Activated T-cell treated with anti-CD3 and anti-CD28 coated beads for 48 hours (primary cell): ENCODE data around the gene UBE2E2.

Source experiments
- DNase-seq: peaks from one replicate; pipeline ENCODE4 v3.0.0-alpha.2; 2020; ENCODE audit warnings: low read depth

UBE2E2 gene

GRCh38 chr3:23539185-23539584 is 336.1 kb downstream of the UBE2E2 start:
- no peak for DNase-seq

- no peak for DNase-seq
Measured at GRCh38 chr3:23540600-23540999, 337.5 kb downstream of the UBE2E2 start.

DNA sequence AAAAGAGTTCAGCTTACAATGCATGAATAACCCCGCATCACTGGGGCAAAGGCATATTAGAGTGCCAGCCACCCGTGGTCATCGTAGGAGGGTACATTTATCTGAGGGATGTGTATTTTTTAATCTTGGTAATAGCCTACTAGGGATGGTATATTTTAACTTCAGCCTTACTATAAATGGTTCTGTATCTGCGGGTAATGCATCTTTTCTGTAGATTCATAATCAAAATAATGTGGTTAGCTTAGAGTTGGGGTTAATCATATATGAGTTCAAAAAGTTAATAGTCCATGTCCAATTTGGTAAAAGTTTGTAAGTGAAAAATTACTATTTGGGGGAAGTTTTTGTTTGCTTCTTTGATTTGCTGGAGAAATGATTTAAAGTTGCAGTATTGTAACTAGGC is 339.0 kb downstream of the UBE2E2 start:
- no peak for DNase-seq

- DNase-seq: no peak
Measured at GRCh38 chr3:23546181-23546580, 343.1 kb downstream of the UBE2E2 start.

DNA sequence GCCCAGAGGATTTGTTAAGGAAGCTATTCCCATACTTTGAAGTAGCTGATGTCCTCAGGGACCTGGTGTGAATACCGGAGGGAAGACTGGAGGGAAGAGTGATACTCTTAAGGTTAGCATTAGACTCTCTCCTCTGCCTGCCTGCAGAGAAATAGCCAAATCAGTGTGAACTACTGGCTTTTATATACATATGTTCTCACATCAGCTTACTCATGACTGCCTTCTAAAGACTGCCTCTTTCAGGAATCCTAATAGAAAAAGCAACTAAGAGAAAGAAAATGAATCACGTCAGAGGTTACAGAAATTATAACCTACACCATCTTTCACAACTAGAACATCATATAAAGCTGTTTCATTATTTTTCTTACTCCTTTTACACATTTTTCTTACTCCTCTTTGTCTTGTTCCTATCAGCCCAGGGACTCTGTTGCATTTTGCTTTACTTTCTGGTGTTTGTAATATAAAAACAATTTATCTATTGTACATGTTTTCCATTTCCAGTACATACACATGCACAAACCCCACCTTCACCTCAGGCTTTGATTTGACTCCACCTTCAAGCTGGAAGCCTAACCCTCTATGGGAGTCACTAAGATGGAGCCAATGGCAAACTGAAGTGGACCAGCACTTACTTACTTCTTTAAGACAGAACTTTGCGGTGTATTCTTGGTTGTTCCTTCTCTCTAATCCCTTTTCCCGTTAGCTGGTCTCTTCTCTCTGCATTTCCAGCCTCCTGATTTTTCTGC is 345.0 kb downstream of the UBE2E2 start:
- DNase-seq: no peak

GRCh38 chr3:23548706-23549105 is 345.6 kb downstream of the UBE2E2 start:
- no peak for DNase-seq

GRCh38 chr3:23549148-23549910 is 346.2 kb downstream of the UBE2E2 start:
- DNase-seq: no peak

DNA sequence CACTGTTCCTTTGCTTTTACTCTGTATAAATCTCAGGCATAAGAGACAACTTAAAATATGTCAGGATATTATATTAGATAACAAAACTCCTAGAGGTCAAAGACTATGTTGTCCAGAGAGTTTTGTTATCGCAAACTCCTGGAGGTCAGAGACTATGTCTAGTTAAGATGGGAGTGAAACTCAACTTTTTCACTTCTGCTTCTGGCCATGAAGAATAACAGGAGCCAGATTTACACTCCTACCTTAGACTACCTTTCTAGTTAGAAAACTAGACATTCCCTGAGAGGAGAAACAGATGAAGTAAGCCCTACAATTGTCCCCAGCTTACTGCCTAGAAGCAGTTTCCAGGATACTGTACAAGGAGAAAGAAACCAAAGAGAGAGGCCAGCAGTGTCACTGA is 347.3 kb downstream of the UBE2E2 start:
- DNase-seq: no peak

- DNase-seq: no peak
Measured at GRCh38 chr3:23552506-23552905, 349.4 kb downstream of the UBE2E2 start.

DNA sequence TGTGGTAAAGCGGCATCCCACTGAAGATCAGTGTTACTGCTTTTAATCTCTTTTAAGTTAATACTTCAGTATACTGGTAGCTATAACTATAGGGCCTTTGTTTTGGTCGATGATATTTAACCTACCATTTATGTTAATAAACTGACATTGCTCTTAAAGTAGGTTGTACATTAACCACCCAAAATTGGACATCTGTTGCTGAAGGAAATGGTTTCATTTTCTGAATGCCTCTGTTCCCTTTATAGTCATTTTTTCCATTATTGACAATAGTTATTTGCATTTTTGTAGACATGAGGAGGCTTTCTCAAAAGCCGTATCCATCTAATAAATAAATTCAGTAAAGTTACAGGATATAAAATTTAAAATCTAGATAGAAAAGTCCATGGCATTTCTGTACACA is 350.2 kb downstream of the UBE2E2 start:
- DNase-seq: no peak

DNA sequence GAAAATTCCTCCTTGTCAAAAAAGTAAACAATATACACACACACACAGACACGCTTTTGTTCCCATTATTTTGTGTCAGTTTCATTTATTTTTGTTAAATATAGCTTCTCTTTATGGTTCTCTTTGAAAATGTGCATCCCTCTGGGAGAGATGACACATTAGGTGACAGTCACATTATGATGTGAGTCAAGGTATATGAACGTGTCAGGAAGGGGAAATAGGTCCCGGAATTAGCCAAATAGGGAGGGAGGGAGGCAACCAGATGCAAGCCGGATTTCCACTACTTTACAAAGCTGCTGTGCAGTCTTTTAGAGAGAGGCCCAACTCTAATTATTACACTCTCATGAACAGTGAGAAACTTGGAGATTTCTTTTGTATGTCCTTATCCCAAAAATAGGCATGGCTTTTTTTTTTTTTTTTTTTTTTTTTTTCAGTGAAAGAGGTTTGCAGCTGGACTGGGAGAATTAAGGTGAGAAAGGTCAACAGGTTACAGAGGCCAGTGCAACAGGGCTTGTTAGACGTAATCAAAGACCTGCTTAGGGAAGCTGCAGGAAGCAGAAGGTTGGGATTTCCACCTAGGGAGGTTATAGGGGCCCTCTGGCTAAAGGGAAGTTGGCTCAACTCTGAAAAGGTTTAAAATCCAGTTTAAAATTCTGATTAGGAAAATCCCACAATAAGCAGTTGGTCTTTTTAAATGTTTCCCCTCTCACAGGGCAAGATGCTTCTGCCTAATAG is 362.1 kb downstream of the UBE2E2 start:
- DNase-seq: no peak

GRCh38 chr3:23566499-23566898 is 363.4 kb downstream of the UBE2E2 start:
- no peak for DNase-seq

DNA sequence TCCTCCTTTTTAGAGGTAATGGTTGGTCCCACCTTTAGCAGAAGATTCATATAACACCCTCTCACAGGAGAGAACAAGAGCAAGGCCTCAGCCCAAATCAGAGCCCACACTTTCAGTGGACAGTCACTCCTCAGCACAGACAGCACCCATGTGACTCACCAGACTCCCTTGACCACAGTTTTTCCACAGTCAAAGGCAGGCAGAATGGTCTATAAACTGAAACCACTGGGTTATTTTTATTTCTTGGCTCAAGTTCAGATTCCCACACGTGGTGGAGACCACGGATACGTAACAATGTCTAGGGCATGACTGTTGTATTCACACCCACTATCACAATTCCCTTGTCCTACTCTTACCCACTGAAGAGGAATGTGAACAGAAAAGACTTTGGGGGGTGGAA is 364.8 kb downstream of the UBE2E2 start:
- no peak for DNase-seq

- no peak for DNase-seq
Measured at GRCh38 chr3:23573827-23574226, 370.7 kb downstream of the UBE2E2 start.

GRCh38 chr3:23574822-23575315 is 371.7 kb downstream of the UBE2E2 start:
- no peak for DNase-seq

DNA sequence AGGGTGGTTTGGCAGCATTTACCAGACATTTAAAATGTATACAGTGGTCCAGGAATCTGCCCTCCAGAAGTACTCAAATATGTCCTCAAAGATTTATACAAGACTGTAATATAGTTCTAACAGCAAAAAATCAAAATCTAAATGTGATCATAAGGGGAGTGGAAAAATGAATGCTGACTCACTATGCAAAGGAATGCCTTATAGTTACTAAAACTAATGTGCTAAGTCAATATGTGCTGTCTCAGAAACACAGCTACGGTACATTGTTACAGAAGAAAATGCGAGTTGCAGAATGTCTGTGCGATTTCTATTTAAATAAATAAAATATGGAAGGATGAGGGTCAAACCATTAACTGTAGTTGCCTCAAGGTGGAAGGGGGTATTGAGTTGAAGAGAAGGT is 372.6 kb downstream of the UBE2E2 start:
- DNase-seq: no peak

DNA sequence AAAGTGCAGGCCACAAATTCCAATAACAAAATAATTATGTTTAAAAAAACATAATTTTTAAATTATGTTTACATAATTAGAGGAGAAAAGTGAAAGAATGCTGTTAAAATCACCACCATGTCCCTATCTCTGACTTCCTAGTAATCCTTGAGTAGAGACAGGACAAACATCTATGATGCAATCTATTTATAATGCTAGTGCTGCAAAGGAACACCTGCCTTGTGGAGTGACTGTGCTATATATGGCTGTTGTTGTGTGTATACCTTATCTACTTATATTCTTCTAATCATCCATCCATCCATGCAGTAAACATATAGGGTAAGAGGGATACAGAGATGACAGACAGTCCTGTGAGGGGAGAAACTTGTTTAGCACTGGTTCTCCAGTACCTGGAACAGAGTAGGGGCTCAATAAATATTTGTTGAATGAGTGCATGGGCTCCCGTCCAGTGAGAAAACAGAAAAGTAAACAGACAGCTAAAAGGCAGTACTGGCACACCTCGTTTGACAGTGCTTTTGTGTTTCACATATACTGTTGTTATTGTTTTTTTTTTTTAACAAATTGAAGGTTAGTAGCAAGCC is 373.3 kb downstream of the UBE2E2 start:
- DNase-seq: no peak

DNA sequence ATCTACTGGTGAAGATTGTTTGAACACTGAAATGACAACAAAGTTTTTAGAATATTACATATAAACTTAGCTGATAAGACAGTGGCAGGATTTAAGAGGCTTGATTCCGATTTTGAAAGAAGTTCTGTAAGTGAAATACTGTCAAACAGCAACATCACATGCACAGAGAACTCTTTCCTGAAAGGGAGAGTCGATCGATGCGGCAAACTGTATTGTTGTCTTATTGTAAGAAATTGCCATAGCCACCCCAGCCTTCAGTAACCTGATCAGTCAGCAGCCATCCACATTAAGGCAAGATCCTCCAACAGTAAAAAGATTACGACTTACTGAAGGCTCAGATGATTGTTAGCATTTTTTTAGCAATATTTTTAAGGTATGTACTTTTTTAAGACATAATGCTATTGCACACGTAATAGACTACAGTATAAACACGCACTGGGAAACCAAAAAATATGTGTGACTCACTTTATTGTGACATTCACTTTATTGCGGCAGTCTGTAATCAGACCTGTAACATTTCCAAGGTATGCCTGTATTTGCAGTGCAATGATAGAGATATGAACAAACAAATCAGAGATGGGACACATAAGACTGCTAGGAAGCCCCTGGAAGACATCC is 377.1 kb downstream of the UBE2E2 start:
- DNase-seq: no peak

DNA sequence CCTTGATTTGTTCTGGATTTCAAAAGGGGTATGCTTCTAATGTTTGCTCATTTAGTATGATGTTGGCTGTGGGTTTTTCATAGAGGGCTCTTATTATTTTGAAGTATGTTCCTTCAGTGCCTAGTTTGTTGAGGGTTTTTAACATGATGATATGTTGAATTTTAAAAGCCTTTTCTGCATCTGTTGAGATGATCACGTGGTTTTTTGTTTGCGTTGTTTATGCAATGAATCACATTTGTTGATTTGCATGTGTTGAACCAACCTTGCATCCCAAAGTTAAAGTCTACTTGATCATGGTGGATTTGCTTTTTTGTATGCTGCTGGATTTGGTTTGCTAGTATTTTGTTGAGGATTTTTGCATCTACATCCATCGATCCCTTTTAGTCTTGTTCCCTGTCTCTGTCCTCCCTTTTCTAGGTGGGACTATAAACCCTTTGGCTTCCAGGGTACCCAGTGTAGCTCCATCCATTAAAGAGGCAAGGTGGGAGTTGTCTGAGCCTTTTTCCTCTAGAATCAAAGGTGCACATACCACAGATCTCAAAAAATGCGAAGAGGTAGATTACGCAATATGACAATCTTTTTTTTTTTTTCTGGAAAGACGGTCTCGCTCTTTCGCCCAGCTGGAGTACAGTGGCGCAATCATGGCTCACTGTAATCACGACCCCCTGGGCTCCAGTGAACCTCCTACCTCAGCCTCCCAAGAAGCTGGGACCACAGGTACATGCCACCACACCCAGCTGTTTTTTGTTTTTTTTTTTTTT is 381.0 kb downstream of the UBE2E2 start:
- DNase-seq: no peak

DNA sequence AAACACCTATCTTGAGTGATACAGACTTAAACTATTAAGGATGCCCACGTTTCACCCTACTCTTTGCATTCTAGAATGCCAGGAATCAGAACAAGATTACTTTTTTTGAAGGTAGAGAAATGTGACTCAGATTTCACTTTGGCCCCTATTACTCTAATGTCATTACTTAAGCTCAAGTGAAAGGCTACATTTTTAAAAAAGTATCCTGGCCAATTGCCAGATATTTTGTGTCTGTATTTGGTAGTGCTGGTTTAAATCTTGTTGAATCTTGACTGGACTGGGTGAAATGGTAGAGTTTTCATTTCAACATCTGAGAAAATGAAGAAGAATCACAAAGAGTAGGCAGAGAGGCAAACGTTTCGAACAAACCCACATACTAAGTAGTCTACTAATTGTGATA is 384.4 kb downstream of the UBE2E2 start:
- DNase-seq: no peak

- DNase-seq: no peak
Measured at GRCh38 chr3:23588547-23588946, 385.4 kb downstream of the UBE2E2 start.
